Measurements from ENCODE around the gene CERK.
"Not testable (repeated sequence)": the region's sequence is repeated elsewhere in the genome, so short reads cannot be mapped to it uniquely, and the experiment has no call there.

CERK gene, protein sequence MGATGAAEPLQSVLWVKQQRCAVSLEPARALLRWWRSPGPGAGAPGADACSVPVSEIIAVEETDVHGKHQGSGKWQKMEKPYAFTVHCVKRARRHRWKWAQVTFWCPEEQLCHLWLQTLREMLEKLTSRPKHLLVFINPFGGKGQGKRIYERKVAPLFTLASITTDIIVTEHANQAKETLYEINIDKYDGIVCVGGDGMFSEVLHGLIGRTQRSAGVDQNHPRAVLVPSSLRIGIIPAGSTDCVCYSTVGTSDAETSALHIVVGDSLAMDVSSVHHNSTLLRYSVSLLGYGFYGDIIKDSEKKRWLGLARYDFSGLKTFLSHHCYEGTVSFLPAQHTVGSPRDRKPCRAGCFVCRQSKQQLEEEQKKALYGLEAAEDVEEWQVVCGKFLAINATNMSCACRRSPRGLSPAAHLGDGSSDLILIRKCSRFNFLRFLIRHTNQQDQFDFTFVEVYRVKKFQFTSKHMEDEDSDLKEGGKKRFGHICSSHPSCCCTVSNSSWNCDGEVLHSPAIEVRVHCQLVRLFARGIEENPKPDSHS

DNA sequence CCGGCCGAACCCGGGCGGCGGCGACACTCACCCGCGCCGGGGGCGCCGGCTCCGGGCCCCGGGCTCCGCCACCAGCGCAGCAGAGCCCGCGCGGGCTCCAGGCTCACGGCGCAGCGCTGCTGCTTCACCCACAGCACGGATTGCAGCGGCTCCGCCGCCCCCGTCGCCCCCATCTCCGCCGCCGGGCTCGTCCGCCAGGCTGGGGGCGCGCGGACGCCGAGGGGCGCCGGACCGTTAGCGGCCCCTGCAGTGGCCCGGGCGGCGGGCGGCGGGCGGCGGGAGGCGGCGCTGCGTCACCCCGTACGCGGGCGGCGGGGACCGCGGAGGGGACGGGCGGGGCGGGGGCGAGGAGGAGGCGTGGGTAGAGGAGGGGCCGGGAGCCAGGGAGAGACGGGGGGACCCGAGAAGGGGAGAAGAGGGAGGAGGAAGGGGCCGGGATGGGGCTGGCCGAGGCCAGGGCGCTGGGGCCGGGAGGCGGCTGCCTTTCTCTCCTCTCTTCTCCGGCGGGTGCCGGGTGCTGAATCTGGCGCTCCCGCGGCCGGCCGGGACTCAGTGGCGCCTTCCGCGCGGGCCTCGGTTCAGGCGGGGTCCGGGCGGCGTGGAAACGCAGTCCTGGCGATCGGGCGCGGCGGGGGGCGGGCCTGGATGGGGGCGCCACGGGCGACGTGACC lies at the start of gene CERK:
TSS of gene CERK (minus strand) at position 277 of the 671 bp plus-strand sequence. CDS start at position 173, 104 bp downstream.
- no peak for DNase-seq

DNA sequence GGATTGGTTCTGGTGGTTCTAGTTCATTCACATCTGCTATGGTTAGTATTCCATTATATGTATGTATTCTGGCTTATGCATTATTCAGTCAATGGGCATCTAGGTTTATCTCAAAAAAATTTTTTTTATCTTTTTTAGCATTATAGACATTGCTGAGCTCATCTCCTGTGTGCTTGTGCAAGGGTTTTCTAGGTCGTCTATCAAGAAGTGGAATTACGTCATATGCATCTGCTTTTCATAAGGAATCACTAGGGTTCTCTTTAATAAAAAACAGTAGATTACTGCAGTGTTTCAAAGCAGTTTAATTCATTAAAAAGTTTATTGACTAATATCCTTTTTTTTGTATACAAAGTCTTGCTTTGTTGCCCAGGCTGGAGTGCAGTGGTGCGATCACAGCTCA lies 45.7 kb upstream of the CERK start:
- DNase-seq = no peak

DNA sequence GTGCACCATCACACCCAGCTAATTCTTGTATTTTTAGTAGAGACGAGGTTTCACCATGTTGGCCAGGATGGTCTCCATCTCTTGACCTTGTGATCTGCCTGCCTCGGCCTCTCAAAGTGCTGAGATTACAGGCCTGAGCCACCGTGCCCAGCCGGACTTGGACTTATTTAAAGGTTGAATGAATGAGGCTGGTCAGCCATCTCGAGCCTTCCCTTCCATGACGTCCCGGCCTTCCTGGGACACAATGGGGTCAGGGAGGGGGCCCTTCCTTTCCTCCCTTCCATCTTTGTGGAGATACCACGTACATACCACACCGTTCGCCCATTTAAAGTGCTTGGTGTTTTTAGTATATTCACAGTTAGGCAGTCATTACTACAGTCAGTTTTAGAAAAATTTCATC lies 44.1 kb upstream of the CERK start:
- not testable (repeated sequence) for DNase-seq

DNA sequence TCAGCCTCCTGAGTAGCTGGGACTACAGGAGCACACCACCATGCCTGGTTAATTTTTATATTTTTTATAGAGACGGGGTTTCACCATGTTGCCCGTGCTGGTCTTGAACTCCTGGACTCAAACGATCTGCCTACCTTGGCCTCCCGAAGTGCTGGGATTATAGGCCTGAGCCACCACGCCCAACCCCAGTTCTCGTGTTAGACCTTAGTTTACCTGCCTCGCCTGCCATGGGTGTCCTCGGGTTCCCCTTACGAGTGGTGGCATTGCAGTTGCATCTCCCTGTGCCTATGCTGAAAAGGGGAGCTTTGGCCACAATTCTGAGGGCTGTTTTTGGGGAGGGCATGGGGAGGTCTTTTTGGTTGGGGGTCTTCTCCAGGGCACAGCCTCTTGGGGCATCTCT lies 43.2 kb upstream of the CERK start:
- no peak for DNase-seq

DNA sequence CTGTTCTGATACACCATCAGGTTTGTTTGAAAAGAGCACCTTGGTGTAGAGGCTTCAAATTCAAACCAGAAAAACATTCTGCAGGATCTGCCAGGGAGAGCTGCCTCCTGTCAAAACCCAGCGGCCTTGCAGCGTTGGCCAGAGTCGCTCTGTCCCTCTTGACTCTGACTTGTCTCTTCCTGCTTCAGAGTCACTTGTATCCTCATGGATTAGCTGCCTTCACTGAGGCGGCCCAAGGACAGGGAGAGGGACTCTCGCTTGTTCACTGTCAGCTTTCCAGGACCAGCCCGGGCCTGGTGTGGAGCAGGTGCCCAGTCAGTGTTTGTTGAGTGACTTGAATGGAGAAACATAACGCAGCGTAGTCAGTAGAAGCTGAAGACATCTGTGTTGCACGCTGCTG lies 42.4 kb upstream of the CERK start:
- DNase-seq = no peak

DNA sequence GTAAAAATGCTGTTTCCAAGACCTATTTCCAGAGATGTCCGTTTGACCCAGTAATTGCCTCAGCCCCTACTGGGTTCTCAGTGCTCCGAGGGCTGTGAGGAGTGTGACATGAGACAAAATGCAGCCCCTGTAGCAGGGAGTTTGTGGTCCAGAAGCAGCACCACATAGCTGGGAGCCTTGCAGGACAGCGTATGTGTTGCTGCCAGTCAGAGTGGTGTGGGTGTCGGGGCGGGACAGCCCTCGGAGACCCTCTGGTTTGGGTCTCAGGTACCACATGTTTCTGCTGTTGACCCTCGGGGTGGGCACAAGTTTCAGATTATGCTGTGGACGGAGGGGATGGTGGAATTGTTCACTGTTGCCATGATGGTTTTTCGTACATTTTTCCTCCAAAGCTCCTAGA lies 41.6 kb upstream of the CERK start:
- DNase-seq = no peak

DNA sequence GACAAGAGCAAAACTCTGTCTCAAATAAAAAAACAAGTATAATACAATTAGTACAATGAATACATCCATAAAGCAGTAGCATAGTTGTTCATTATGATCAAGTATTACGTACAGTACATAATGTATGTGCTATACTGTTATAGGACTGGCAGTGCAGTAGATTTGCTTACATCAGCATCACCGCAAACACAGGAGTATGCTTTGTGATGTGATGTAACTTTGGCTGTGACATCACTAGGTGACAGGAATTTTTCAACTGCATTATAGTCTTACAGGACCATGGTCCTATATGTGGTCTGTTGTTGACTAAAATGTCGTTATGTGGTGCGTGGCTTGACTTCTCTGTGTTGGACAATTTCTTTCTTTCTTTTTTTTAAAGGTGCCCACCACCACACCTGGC lies 41.0 kb upstream of the CERK start:
- no peak for DNase-seq

DNA sequence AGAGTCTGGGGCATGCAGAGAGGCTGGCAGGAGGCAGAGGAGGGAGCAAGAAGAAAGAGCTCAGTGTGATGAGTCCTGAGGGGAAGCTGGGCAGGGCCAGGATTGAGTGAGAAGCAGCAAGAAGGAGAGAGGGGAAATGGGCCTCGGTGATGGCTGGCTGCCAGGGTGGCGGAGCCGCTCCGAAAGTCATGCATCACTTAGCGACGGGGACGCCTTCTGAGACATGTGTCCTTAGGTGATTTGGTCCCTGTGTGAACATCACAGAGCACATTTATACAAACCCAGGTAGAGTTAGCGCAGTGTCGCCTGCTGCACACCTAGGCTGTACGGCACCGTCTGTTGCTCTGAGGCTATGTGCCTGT lies 39.5 kb upstream of the CERK start:
- no peak for DNase-seq

DNA sequence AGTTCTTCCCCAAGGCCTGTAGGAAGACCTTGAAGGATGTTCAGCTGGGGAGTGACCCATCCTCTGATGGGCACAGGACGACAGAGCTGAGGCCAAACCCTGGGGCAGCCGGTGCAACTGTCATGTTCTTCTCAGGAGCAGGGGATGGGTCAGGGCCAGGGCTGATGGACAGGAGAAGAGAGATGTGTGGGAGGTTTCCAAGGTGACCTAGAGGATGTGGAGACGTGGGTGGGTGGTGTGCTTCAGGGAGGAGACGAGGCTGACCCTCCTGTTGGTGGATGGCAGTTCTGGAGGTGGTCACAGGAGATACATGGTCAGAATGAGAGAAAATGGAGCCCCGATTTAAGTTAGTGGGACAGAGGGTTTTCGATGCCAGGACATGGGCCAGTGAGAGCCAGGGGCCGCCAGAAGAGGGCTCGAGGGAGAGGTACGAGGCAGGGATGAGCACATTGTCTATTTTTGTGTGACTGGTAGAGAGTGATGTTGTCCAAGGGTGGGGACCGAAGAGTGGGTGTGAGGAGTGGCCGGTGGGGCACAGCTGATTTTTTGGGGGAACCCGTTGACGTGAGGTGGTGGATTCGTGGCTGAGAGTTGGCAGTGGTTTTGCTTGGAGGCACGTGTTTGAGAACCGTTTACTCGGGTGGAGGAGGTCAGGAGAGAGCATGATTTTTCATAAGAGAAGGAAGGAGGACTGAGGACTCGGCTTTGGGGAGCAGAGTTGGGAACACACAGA lies 39.0 kb upstream of the CERK start:
- DNase-seq = no peak

DNA sequence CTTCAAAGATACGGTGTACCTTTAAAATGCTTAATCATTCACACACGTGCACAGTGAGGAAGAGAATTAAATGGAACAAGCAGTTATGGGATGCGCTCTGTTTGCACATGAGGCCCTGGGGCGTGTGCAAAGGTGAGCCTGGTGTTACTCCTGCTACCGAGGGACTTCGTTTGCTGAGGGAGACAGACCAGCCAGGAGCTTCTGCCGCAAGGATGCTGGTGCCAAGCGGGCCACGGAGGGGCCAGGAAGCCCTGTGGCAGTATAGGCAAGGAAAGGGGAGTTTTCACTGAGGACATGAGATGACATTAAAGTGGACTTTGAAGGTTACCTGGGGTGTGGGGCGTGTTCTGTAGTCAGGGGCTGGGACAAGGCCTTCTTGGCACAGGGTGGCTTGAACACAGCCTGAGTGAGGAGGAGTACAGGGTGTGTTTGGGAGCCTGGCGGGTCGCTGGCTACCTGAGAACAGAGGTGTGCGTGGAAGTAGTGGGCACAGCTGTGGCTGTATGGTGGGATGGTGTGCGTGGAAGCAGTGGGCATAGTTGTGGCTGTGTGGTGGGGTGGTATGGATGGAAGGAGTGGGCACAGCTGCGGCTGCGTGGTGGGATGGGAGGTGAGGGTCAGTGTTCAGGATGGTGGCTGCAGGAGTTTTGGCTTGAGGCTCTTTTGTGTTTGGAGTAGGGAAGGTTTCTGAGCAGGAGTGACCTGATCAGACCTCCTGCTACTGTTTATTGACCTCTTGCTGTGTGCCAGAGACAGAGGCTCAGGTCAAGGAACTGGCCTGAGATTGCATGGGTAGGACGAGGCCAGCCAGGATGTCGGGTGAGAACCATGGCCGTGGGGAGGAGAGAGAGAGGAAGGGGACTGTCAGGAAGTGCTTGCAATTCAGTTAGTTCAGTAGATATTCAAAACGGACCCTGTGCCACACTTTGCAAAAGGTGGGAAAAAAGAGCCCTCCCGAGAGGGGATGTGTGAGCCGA lies 38.1 kb upstream of the CERK start:
- DNase-seq = no peak

DNA sequence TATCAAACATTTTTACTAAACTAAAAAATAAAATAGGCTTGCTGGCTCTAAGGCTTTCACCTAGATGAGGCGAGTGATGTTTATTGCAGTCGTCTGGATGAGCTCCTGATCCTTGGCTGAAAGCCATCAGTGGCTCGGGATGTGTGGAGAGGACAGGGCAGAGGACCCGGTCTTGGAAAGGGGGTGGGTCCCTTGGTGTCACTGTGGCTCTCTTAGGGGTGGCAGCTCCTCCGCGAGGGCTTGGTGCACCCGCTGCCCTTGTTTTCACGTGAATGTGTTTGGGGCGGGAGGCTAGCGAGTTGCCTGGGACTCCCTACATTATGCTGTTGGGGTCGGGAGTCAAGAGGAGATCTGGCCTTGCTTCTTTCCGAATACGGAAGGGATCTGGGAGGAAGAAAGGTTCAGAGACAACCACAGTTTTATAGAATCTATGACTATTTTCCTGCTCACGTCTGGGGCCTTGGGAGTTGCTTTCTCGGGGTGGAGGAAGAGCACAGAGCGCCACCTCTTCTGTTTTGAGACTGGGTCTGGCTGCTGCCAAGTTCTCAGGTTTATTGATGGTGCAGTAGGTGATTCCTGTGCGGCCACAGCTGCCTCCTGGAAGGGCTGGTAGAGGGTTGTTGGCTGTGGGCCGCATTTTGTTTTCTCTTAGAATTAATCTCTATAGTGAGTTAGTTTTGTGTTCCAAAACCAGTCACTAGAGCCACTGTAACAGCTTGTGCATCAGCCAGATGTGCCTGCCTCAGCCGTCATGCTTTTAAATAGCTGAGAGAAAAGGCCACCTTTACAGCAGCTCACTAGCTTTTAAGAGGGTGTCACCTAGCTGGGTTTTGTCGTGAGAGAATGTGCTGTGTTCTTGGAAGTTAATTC lies 37.2 kb upstream of the CERK start:
- DNase-seq = no peak

DNA sequence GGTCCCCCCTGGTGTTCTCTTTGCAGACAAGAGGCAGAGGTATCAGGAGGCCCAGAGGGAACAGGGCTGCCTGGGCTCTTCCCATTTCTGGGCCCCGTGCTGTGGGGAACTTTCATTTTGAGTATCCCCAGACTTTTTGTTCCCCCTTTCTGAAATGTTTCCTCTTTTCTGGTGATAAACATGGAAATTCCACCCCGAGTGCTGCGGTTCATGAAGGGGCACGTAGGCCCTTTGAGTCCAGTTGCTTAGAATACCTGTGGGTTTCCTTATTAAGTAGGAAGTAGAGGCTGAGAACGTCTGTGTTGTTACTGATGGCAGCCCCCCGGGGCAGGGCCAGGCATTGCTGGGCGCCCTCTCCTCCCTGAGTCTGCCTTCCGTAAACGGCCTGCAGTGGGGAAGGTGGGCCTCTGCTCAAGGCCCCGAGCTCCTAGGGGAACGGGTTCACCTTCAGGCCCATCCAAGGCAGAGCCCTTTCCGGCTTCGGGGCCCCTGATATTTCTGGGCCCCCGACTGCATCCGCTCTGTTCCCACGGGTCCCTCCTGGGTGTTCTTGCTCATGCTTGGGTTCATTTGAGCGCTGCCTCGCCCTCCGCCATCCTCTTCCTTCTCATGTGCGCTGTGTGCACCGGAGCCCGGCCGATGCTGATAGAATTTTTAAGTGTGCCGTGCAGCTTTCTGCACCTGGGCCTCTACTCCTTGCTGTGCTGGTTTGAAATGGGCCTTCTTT lies 36.4 kb upstream of the CERK start:
- DNase-seq = no peak

DNA sequence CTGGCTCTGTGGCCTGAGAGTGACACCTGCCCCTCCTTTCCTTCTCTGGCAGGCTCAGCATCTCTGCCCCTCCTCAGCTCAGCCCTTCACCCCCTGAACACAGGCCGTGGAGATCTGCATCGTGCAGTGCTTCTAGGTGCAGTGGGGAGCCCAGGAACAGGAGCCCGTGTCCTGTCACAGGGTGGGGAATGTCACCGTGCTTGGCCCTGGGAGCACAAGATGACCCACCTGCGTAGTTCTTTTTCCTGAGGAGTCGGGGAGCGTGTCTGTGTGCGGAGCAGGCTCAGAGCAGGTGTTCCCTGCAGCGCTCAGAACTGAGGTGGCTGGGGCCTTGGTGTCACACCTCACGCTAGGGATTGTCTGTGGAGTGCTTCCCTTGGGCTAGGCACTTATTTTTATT lies 35.0 kb upstream of the CERK start:
- DNase-seq = no peak

DNA sequence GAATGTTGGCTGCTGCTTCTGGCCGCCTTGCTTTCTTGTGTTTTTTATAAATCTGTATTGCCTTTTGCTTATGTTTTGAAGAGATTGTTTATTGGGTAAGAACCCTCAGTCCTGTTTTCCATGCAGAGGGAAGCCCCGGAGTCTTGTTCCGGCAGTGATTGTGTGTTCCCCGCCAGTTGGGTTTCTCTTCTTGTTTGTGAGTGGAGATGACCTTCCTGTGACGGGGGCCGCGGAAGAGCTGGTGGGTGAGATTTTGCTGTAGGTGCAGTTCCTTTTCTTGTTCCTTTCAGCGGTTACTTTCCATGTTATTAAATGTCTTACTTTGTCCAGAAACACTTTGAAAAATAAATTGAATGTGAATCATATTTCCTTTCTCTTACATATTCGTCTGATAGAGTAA lies 32.7 kb upstream of the CERK start:
- no peak for DNase-seq

DNA sequence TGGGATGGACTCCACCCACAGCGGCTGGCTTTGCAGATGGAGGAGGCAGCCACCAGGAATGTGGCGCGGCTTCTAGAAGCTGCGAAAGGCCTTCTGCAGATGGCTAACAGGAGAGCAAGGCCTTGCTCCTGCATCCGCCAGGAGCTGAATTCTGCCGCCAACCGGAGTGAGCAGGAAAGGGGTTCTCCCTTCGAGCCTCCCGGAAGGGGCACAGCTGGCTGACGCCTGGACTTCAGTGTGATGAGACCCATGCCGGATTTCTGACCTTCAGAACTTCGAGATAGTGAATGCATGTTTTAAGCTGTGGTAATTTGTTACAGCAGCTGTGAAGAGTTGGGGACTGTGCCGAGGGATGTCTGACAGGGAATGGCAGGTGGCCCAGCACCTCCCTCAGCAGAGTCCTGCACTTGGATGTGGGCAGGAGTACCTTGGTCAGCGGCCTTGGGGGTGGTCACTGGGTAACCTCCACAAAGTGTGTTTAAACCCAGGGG lies 32.1 kb upstream of the CERK start:
- no peak for DNase-seq

DNA sequence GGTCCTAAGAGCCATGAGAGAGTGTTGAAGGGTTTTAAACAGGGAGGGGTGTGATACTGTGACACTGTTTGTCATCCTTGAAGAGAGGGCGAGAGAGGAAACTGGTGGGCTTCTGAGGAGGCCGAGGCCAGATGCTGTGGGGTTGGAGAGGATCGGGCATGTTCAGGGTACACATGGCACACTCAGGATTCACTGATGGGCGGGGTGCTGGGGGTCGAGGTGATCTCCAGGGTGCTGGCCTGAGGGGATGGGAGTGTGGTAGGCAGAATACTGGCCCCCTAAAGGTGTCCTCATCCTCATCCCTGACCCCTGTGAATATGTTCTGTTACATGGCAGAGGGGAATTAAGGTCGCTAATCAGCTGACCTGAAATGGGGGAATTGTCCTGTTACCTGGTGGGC lies 31.7 kb upstream of the CERK start:
- DNase-seq = no peak

DNA sequence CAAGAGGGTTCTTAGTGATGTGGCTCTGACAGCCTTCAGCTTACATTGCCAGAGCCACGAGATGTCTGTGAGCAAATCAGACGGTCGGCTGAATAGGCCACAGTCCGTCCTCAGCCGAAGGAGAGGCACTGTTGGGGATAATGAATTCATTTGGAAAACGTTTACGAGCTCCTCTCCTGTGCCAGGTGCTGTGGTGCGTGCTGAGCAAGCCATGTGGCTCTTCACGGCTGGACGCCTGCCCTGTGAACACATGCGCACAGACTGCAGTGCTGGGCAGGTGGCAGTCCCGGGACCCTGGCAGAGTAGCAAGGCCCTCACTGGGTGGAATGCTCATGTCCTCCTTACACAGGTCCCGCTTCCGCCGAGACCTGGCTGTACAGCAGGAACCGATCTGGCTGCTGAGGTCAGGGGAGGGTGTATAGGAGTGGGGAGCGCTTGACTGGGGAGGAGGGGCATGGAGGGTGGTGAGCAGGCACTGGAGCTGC lies 31.2 kb upstream of the CERK start:
- DNase-seq = peak in 1 of 2 experiments; percentile 7

DNA sequence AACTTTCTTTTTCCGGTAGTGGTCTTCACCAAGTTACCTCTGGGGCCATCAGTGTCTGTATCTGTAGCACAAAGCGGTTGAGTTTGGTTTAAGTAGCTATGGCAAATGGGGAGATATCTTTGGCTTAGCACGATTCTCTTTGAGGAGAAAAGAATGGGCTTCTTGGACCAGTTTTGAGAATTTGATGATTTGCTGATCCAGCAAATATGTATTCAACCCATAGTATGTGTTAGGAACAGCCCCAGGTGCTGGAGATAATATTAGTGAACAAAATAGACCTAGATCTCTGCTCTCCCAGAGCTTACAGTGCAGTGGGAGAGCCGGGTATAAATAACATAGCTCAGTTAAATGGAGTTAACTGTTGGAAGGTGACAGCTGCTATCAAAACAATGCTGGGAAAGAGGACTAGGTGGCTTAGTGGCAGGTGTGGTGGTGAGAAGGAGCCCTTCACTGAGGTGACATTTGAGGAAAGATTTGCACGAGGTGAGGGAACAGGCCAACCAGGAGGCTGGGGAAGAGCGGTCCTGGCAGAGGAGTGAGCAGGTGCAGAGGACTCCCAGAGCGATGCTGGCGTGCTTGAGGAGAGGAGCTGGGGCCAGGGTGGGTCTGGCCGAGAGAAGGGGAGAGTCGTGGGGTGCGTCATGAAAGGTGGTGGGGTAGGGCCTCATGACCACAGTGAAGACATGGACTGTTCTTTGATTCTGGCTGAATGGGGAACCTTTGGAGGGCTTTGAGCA lies 29.4 kb upstream of the CERK start:
- DNase-seq = no peak

DNA sequence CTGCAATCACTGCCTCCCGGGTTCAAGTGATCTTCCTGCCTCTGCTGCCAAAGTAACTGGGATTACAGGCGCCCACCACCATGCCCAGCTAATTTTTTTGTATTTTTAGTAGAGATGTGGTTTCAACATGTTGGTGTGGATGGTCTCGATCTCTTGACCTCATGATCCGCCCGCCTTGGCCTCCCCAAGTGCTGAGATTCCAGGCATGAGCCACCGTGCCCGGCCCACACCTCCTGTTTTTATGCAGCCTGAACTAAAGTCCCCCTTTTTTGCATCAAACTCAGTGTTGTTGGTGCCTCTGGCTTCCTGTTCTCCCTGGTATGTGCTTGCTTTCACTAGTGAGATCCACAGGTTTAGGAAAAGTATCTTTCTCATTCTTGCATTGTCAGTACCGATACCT lies 28.6 kb upstream of the CERK start:
- DNase-seq = no peak

Measured in NCI-H187 (cell line).